PC-3 (cell line): ENCODE data around the gene CLOCK. TPM values are rescaled to one million over a fixed set of nuclear protein-coding genes. Genes with fewer than 3 reads are reported as not detected.
A peak's percentile ranks its signal among the peaks of the same experiment; 100 is the strongest.

ENCODE experiments used
- ATAC-seq: fragments of 200-7000 bp; cut with Tn5 transposase; 2 replicates; pipeline ENCODE4 v1.9.1; 2020; ENCODE audit warnings: mild to moderate bottlenecking, moderate library complexity
- BruUV-seq: library from RNA; stranded (reverse); fragments of 400-500 nt; replicated peaks from 2 replicates; lab custom pipeline; 2021; lab: Mats Ljungman, UMichigan
- CTCF ChIA-PET: fragments of 300-600 bp; sonication (Branson Sonifier 250); formaldehyde crosslinking; loops from one replicate; lab custom pipeline; 2022; ENCODE audit warnings: antibody characterized with exemption; lab: Charles Lee
- POLR2A ChIA-PET: fragments of 300-600 bp; sonication (Branson Sonifier 250); formaldehyde crosslinking; loops from one replicate; lab custom pipeline; 2022; ENCODE audit warnings: antibody characterized with exemption; ENCODE audit not compliant: unreplicated experiment; lab: Charles Lee
- DNase-seq: peaks from one replicate; pipeline ENCODE4 v3.0.0-alpha.2; 2015
- H2AFZ ChIP-seq: fragments of 300-600 bp; sonication (generic); 2 replicates; pipeline ENCODE4 v1.6.0; 2016; ENCODE audit warnings: antibody characterized with exemption, low read length
- H3F3A ChIP-seq: fragments of 300-600 bp; sonication (generic); one replicate; pipeline ENCODE4 v1.6.0; 2017; ENCODE audit warnings: antibody characterized with exemption, low read length, control low read depth, mild to moderate bottlenecking; ENCODE audit not compliant: unreplicated experiment
- H3K27ac ChIP-seq: fragments of 300-600 bp; sonication (generic); 2 replicates; pipeline ENCODE4 v1.5.1; 2016; ENCODE audit warnings: mild to moderate bottlenecking, low read length
- H3K27me3 ChIP-seq: fragments of 300-600 bp; sonication (generic); 2 replicates; pipeline ENCODE4 v1.6.1; 2016; ENCODE audit warnings: low read length, mixed read lengths
- H3K36me3 ChIP-seq: fragments of 300-600 bp; sonication (generic); 2 replicates; pipeline ENCODE4 v1.6.1; 2016; ENCODE audit warnings: low read depth, mixed run types, low read length, mixed read lengths
- H3K4me1 ChIP-seq: fragments of 300-600 bp; sonication (generic); 2 replicates; pipeline ENCODE4 v1.5.1; 2016; ENCODE audit warnings: low read length; ENCODE audit not compliant: insufficient read depth
- H3K4me2 ChIP-seq: fragments of 300-600 bp; sonication (generic); 2 replicates; pipeline ENCODE4 v1.6.0; 2016; ENCODE audit warnings: low read length
- H3K4me3 ChIP-seq: fragments of 300-600 bp; sonication (generic); 2 replicates; pipeline ENCODE4 v1.5.1; 2016; ENCODE audit warnings: mild to moderate bottlenecking, low read length, mixed read lengths
- H3K79me2 ChIP-seq: fragments of 300-600 bp; sonication (generic); 2 replicates; pipeline ENCODE4 v1.6.1; 2017; ENCODE audit warnings: low read length, mixed read lengths
- H3K9ac ChIP-seq: fragments of 300-600 bp; sonication (generic); 2 replicates; pipeline ENCODE4 v1.6.0; 2016; ENCODE audit warnings: mild to moderate bottlenecking, low read length
- H3K9me2 ChIP-seq: fragments of 300-600 bp; sonication (generic); replicated peaks from 2 replicates; pipeline ENCODE4 v1.6.1; 2016; ENCODE audit warnings: mixed run types, low read length, mixed read lengths
- H3K9me3 ChIP-seq: fragments of 300-600 bp; sonication (generic); 2 replicates; pipeline ENCODE4 v1.6.1; 2016; ENCODE audit warnings: low read length, mixed read lengths
- H4K20me1 ChIP-seq: fragments of 300-600 bp; sonication (generic); 2 replicates; pipeline ENCODE4 v1.6.1; 2016; ENCODE audit warnings: low read length, mixed read lengths
- EZH2 ChIP-seq: fragments of 300-600 bp; sonication (generic); IDR thresholded peaks from one replicate; pipeline ENCODE4 v1.6.1; 2017; ENCODE audit warnings: antibody characterized with exemption, mild to moderate bottlenecking, low read length; ENCODE audit not compliant: unreplicated experiment
- EZH2phosphoT487 ChIP-seq: fragments of 300-600 bp; sonication (generic); IDR thresholded peaks from 2 replicates; pipeline ENCODE4 v1.6.1; 2018; ENCODE audit warnings: mild to moderate bottlenecking, antibody characterized with exemption, low read length, borderline replicate concordance
- intact Hi-C: fragments of 100-400 bp; cut with micrococcal nuclease; formaldehyde crosslinking; loops from 2 replicates; pipeline ENCODE4 v1.9.0; 2023
- total RNA-seq: library from RNA; depleted of rRNA; stranded (reverse); fragments of >200 nt; gene quantifications from 2 replicates; pipeline ENCODE4 v1.2.3, GENCODE V29; 2014
- TF ChIP-seq, protein P1 (sequence below): fragments of 300-600 bp; sonication (generic); conservative IDR thresholded peaks from 2 replicates; pipeline ENCODE4 v1.5.1; 2017; ENCODE audit warnings: antibody characterized with exemption, low read depth, mild to moderate bottlenecking, low read length

Gene CLOCK
- total RNA-seq, 1 experiment from 2014 or later, result 39.7 TPM

DNA sequence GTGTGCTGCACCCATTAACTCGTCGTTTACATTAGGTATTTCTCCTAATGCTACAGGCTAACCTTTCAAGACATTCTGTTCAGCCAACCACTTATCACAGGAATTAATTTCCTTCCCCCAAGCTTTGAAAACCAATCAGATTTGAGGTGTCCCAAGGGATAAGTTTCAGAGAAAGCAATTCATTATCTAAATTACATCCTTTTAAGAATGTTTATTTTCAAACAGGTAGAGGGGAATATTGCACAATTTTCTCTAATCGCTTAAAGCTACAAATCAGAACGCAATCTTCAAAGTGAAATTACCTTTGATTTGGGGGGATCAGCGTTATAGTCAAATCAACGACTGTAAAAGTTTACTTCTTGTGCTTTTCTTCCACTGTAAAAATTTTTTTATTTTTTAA is 1.6 kb downstream of the CLOCK start:
- intact Hi-C loops, result loop anchor here (2.0 kb wide), 1 partner anchor 100 kb away; no protein-coding TSS in a partner anchor
- Histone ChIP-seq H3K36me3 (peaks cover 5% of the 10 kb centered on the region; the same call in 1 of the 2 replicates), H3K79me2 (peaks cover 72% of the 10 kb centered on the region), H3K4me2 (peak overlapping the region; percentile 94), H3K9me3 (no peaks in the 10 kb centered on the region), H3K9ac (peak overlapping the region; percentile 88), H3K4me3 (peak overlapping the region; percentile 86), H3F3A (peaks cover 6% of the 10 kb centered on the region), H3K4me1 (peaks cover 46% of the 10 kb centered on the region), H2AFZ (peak overlapping the region; percentile 64), H4K20me1 (no peaks in the 10 kb centered on the region), H3K9me2 (no peaks in the 10 kb centered on the region), H3K27me3 (no peaks in the 10 kb centered on the region), H3K27ac (peak overlapping the region; percentile 85)
- TF ChIP-seq, protein P1, sequence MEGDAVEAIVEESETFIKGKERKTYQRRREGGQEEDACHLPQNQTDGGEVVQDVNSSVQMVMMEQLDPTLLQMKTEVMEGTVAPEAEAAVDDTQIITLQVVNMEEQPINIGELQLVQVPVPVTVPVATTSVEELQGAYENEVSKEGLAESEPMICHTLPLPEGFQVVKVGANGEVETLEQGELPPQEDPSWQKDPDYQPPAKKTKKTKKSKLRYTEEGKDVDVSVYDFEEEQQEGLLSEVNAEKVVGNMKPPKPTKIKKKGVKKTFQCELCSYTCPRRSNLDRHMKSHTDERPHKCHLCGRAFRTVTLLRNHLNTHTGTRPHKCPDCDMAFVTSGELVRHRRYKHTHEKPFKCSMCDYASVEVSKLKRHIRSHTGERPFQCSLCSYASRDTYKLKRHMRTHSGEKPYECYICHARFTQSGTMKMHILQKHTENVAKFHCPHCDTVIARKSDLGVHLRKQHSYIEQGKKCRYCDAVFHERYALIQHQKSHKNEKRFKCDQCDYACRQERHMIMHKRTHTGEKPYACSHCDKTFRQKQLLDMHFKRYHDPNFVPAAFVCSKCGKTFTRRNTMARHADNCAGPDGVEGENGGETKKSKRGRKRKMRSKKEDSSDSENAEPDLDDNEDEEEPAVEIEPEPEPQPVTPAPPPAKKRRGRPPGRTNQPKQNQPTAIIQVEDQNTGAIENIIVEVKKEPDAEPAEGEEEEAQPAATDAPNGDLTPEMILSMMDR, result no peak
- TF ChIP-seq EZH2, result no peak
- TF ChIP-seq EZH2phosphoT487, result no peak
- ATAC-seq (no peak), DNase-seq (peak; percentile 46)
- POLR2A ChIA-PET, result interaction anchor here (0.6 to 0.7 kb wide), 5 partner anchors 137 to 200 kb away, joined by 3 to 13 read pairs (median 4); no protein-coding TSS in a partner anchor
- CTCF ChIA-PET, result interaction anchor here (0.7 to 0.9 kb wide), 2 partner anchors 110 to 150 kb away, joined by 3 read pairs; partner anchors contain the start of gene TMEM165
- TSS peak; percentile 43 for BruUV-seq

DNA sequence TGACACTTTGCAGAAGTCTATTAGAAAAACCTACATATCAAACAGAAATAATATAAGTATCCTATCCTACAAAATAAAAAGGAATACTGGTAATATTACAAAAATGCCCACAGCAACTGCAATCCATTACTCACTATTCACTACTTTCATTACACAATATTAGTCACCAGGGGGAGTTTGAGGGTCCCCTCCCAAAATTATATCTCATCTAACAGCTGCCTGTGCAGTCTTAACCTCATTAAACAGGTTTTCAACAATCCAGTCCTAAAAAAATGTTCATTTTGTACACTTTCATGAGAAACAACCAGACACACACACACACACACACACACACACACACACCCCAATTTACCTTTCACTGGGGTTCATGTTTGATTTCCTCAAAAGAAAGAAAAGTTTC is 2.9 kb downstream of the CLOCK start:
- Histone ChIP-seq H3K36me3 (peaks cover 5% of the 10 kb centered on the region; the same call in 1 of the 2 replicates), H2AFZ (no peak overlapping the region), H3K9ac (peak overlapping the region; percentile 88), H3K4me1 (peaks cover 37% of the 10 kb centered on the region), H4K20me1 (no peaks in the 10 kb centered on the region), H3K27me3 (no peaks in the 10 kb centered on the region), H3K27ac (peak overlapping the region; percentile 48), H3K79me2 (peaks cover 82% of the 10 kb centered on the region), H3K4me2 (peak overlapping the region; percentile 94), H3K4me3 (peak overlapping the region; percentile 86), H3F3A (no peaks in the 10 kb centered on the region), H3K9me3 (no peaks in the 10 kb centered on the region), H3K9me2 (no peaks in the 10 kb centered on the region)
- TF ChIP-seq EZH2, result no peak
- TF ChIP-seq, protein P1, result peak; percentile 61
- no peak for TF ChIP-seq EZH2phosphoT487
- DNase-seq, result peak; percentile 74
- ATAC-seq, result no peak
- BruUV-seq, result no TSS peak
- ChIA-PET CTCF (no interaction called here), POLR2A (no interaction called here)
- intact Hi-C loops, result loop anchor here (2.0 kb wide), 1 partner anchor 99 kb away; no protein-coding TSS in a partner anchor

DNA sequence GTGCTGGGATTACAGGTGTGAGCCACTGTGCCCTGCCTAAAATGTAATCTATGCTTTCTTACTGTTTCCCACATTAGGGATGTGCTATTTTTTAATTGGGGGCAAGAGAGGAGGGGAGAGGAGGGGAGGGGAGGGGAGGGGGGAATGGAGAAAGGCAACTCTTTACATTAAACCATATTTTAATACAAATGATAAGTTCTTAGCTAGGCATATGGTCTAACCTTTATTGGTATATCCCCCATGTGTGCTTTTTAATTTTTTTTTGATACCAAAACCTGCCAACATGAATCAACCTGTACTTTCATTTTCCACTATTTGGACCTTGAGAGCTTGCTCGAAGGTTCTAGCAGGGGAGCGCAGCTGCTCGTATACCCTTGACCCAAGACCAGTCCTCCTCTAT is 6.4 kb downstream of the CLOCK start:
- TF ChIP-seq, protein P1, result no peak
- TF ChIP-seq EZH2phosphoT487 (no peak), EZH2 (no peak)
- Histone ChIP-seq H3K4me2 (no peak overlapping the region), H3K9ac (no peak overlapping the region), H3K36me3 (peaks cover 5% of the 10 kb centered on the region; the same call in 1 of the 2 replicates), H3K4me1 (peaks cover 20% of the 10 kb centered on the region), H3K27ac (no peak overlapping the region), H4K20me1 (no peaks in the 10 kb centered on the region; the same call in 1 of the 2 replicates), H3K9me2 (no peaks in the 10 kb centered on the region), H3K9me3 (no peaks in the 10 kb centered on the region), H3K4me3 (no peak overlapping the region), H3K79me2 (peaks cover 95% of the 10 kb centered on the region), H3K27me3 (no peaks in the 10 kb centered on the region), H2AFZ (no peak overlapping the region), H3F3A (no peaks in the 10 kb centered on the region)
- no TSS peak for BruUV-seq
- ATAC-seq, result no peak
- no peak for DNase-seq
- ChIA-PET CTCF (no interaction called here), POLR2A (no interaction called here)
- intact Hi-C loops, result no loop called here
